ENCODE measurements around the gene TMEM8B.

- TF ChIP-seq CTCF (conservative IDR thresholded peaks at IDR 0.05) (no peak), EZH2 (IDR thresholded peaks at IDR 0.05; ENCODE audit: low read depth) (no peak)
Measured at GRCh38 chr9:35827486-35827885, 1.5 kb upstream of the TMEM8B start.
